Measurements from ENCODE around the gene CCL18.

DNA sequence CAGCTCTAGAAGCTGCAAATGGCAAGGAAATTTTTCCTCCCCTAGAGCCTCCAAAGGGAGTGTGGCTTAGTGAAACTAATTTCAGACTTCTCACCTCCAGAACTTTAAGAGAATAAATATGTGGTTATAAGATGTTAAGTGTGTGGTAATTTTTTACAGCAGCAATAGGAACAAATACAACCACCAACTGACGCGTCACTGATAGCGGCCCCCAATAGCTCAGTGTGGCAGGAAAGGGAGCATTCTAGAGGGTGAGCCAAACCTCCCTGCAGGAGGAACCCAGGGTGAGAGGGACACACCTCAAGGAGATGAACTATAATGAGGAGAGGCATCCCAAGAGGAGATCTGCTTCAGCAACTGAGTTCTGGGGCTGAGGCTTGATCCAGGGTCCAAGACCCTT, 43.6 kb downstream of the CCL18 start:
- no peak for TF ChIP-seq EP300 (IDR thresholded peaks at IDR 0.05; ENCODE audit: borderline replicate concordance in 1 of 2, low read depth in 2 of 2, low read length in 2 of 2)
- TF ChIP-seq POLR2A (IDR thresholded peaks at IDR 0.05; ENCODE audit: control extremely low read depth in 1 of 2, low read depth in 2 of 2, low read length in 2 of 2) = no peak
- TF ChIP-seq, protein P1, sequence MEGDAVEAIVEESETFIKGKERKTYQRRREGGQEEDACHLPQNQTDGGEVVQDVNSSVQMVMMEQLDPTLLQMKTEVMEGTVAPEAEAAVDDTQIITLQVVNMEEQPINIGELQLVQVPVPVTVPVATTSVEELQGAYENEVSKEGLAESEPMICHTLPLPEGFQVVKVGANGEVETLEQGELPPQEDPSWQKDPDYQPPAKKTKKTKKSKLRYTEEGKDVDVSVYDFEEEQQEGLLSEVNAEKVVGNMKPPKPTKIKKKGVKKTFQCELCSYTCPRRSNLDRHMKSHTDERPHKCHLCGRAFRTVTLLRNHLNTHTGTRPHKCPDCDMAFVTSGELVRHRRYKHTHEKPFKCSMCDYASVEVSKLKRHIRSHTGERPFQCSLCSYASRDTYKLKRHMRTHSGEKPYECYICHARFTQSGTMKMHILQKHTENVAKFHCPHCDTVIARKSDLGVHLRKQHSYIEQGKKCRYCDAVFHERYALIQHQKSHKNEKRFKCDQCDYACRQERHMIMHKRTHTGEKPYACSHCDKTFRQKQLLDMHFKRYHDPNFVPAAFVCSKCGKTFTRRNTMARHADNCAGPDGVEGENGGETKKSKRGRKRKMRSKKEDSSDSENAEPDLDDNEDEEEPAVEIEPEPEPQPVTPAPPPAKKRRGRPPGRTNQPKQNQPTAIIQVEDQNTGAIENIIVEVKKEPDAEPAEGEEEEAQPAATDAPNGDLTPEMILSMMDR (IDR thresholded peaks at IDR 0.05; ENCODE audit: control extremely low read depth in 1 of 3, insufficient read depth in 1 of 3, low read depth in 1 of 3, low read length in 3 of 3) = no peak

Data from H1 (cell line).